ENCODE data around the gene ADRA2C. TPM values are rescaled to one million over a fixed set of nuclear protein-coding genes. Genes with fewer than 3 reads are reported as not detected.
"Not testable (repeated sequence)": the region's sequence is repeated elsewhere in the genome, so short reads cannot be mapped to it uniquely, and the experiment has no call there.

ADRA2C gene
- polyA plus RNA-seq, 1 of the 3 experiments (the other 2 are of a cell fraction), result 0.15 TPM

GRCh38 chr4:3814053-3814570, 47.9 kb downstream of the ADRA2C start:
- H3K9ac ChIP-seq, result no peak overlapping the region
- ChIA-PET POLR2A (no interaction called here), CTCF (interaction anchor here (1.1 to 1.4 kb wide), 2 partner anchors 14 to 22 kb away, joined by 4 to 5 read pairs; no protein-coding TSS in a partner anchor)
- no peak for DNase-seq
- H3K4me1 ChIP-seq (ENCODE audit: control insufficient read depth in 1 of 2, insufficient read depth in 2 of 2, low read depth in 1 of 2, low read length in 1 of 2), result peaks cover 0 to 4% of the 10 kb centered on the region in 2 experiments; a peak in 1 of 4 replicates
- WGBS (ENCODE audit: low lambda C conversion rate), result 20% methylated on average over 6 of the region's 6 CpGs
- no peaks in the 10 kb centered on the region for H3F3A ChIP-seq (replicated peaks; ENCODE audit: insufficient read depth)
- no peaks in the 10 kb centered on the region for H3K27me3 ChIP-seq (ENCODE audit: insufficient read depth)
- no peaks in the 10 kb centered on the region for H3K36me3 ChIP-seq (replicated peaks in 1 of 2; ENCODE audit: control insufficient read depth in 1 of 2, insufficient read depth in 2 of 2, low read length in 1 of 2)
- H3K4me2 ChIP-seq, result no peak overlapping the region
- no peaks in the 10 kb centered on the region for H3K9me3 ChIP-seq
- H3K9me2 ChIP-seq, result no peaks in the 10 kb centered on the region
- H2AFZ ChIP-seq (ENCODE audit: low read depth), result no peak overlapping the region
- H3K27ac ChIP-seq (ENCODE audit: low read depth in 2 of 2, low read length in 1 of 2), result no peak overlapping the region
- TF ChIP-seq, protein P1, sequence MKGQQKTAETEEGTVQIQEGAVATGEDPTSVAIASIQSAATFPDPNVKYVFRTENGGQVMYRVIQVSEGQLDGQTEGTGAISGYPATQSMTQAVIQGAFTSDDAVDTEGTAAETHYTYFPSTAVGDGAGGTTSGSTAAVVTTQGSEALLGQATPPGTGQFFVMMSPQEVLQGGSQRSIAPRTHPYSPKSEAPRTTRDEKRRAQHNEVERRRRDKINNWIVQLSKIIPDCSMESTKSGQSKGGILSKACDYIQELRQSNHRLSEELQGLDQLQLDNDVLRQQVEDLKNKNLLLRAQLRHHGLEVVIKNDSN (IDR thresholded peaks at IDR 0.05; ENCODE audit: borderline replicate concordance, low read depth), result no peak
- no peak for TF ChIP-seq FOSL2 (IDR thresholded peaks at IDR 0.05; ENCODE audit: borderline replicate concordance, low read depth)
- H3K4me3 ChIP-seq (ENCODE audit: low read depth in 2 of 2, low read length in 1 of 2), result no peak overlapping the region
- H4K20me1 ChIP-seq (ENCODE audit: insufficient read depth), result no peaks in the 10 kb centered on the region
- H3K79me2 ChIP-seq (ENCODE audit: insufficient read depth), result no peaks in the 10 kb centered on the region

- H3F3A ChIP-seq (replicated peaks; ENCODE audit: insufficient read depth); H3K4me1 ChIP-seq (ENCODE audit: control insufficient read depth in 1 of 2, insufficient read depth in 2 of 2, low read depth in 1 of 2, low read length in 1 of 2); H4K20me1 ChIP-seq (ENCODE audit: insufficient read depth); H3K9ac ChIP-seq; POLR2A ChIA-PET; H3K4me3 ChIP-seq (ENCODE audit: low read depth in 2 of 2, low read length in 1 of 2); DNase-seq; H3K36me3 ChIP-seq (replicated peaks in 1 of 2; ENCODE audit: control insufficient read depth in 1 of 2, insufficient read depth in 2 of 2, low read length in 1 of 2); H3K27me3 ChIP-seq (ENCODE audit: insufficient read depth); H3K27ac ChIP-seq (ENCODE audit: low read depth in 2 of 2, low read length in 1 of 2); H3K79me2 ChIP-seq (ENCODE audit: insufficient read depth); H3K9me2 ChIP-seq; CTCF ChIA-PET; H2AFZ ChIP-seq (ENCODE audit: low read depth); H3K9me3 ChIP-seq; H3K4me2 ChIP-seq: not testable (repeated sequence)
Measured at GRCh38 chr4:3814838-3815237, 48.7 kb downstream of the ADRA2C start.

GRCh38 chr4:3816256-3816825, 50.2 kb downstream of the ADRA2C start:
- H3K4me2 ChIP-seq, result no peak overlapping the region
- no peaks in the 10 kb centered on the region for H4K20me1 ChIP-seq (ENCODE audit: insufficient read depth)
- no peaks in the 10 kb centered on the region for H3F3A ChIP-seq (replicated peaks; ENCODE audit: insufficient read depth)
- POLR2A ChIA-PET, result no interaction called here
- DNase-seq, result no peak
- H3K27me3 ChIP-seq (ENCODE audit: insufficient read depth), result no peaks in the 10 kb centered on the region
- no peak overlapping the region for H3K4me3 ChIP-seq (ENCODE audit: low read depth in 2 of 2, low read length in 1 of 2)
- TF ChIP-seq GATA2 (CRISPR knock-in tag; IDR thresholded peaks at IDR 0.05) (no peak), NRF1 (IDR thresholded peaks at IDR 0.05; ENCODE audit: low read depth, low read length) (no peak), MAX (IDR thresholded peaks at IDR 0.05; ENCODE audit: low read depth) (no peak), JUND (IDR thresholded peaks at IDR 0.05) (no peak), NFIC (IDR thresholded peaks at IDR 0.05; ENCODE audit: borderline replicate concordance) (no peak), POLR2AphosphoS5 (IDR thresholded peaks at IDR 0.05; ENCODE audit: low read depth, low read length) (no peak)
- no peaks in the 10 kb centered on the region for H3K9me3 ChIP-seq
- H3K36me3 ChIP-seq (replicated peaks in 1 of 2; ENCODE audit: control insufficient read depth in 1 of 2, insufficient read depth in 2 of 2, low read length in 1 of 2), result no peaks in the 10 kb centered on the region
- no peaks in the 10 kb centered on the region for H3K79me2 ChIP-seq (ENCODE audit: insufficient read depth)
- no peak overlapping the region for H2AFZ ChIP-seq (ENCODE audit: low read depth)
- CTCF ChIA-PET, result interaction anchor here (1.5 kb wide), 1 partner anchor 26 kb away, joined by 3 read pairs; no protein-coding TSS in a partner anchor
- no peaks in the 10 kb centered on the region for H3K9me2 ChIP-seq
- peaks cover 0 to under 1% of the 10 kb centered on the region in 2 experiments; a peak in 1 of 4 replicates for H3K4me1 ChIP-seq (ENCODE audit: control insufficient read depth in 1 of 2, insufficient read depth in 2 of 2, low read depth in 1 of 2, low read length in 1 of 2)
- WGBS (ENCODE audit: low lambda C conversion rate), result 7% methylated on average over 6 of the region's 8 CpGs
- no peak overlapping the region for H3K27ac ChIP-seq (ENCODE audit: low read depth in 2 of 2, low read length in 1 of 2)
- no peak overlapping the region for H3K9ac ChIP-seq
